HEK293 (cell line): Measurements from ENCODE around the gene BAHD1.

Source experiments
- CTCF ChIA-PET: fragments of 350-600 bp; formaldehyde crosslinking; extraction: SDS; loops from one replicate; lab custom pipeline; 2021; ENCODE audit warnings: antibody characterized with exemption; lab: Yijun Ruan, JAX
- POLR2A ChIA-PET: fragments of 300-600 bp; formaldehyde crosslinking; extraction: SDS; loops from one replicate; lab custom pipeline; 2020; ENCODE audit warnings: antibody characterized with exemption, inconsistent platforms; lab: Yijun Ruan, JAX
- H3K27ac ChIP-seq: fragments of 200-500 bp; sonication (Bioruptor generic); 2 replicates; pipeline ENCODE4 v1.5.1; 2014; ENCODE audit warnings: low read depth, low read length, control low read depth, inconsistent platforms; ENCODE audit errors: extremely low read depth
- H3K36me3 ChIP-seq, 2 experiments: fragments of 200-500 bp in 1 of 2; sonication (Bioruptor generic) in 1 of 2; 1 replicate in 1 of 2; 2 replicates in 1 of 2; pipeline ENCODE4 v1.5.1; 2014 to 2017; ENCODE audit warnings: inconsistent platforms in 2 of 2, low read length in 2 of 2; ENCODE audit not compliant: control insufficient read depth in 2 of 2, insufficient read depth in 1 of 2
- H3K4me1 ChIP-seq: fragments of 200-500 bp; sonication (Bioruptor generic); 2 replicates; pipeline ENCODE4 v1.5.1; 2014; ENCODE audit warnings: mild to moderate bottlenecking, low read length, inconsistent platforms; ENCODE audit not compliant: control insufficient read depth, insufficient read depth
- H3K4me3 ChIP-seq: 2 replicates; pipeline ENCODE4 v1.5.1; 2011; ENCODE audit warnings: low read depth, mild to moderate bottlenecking, control low read depth, low read length, moderate library complexity
- H3K9me3 ChIP-seq: fragments of 200-500 bp; sonication (Bioruptor generic); 2 replicates; pipeline ENCODE4 v1.5.1; 2014; ENCODE audit warnings: low read depth, low read length, inconsistent platforms; ENCODE audit not compliant: control insufficient read depth, insufficient read depth
- BCL11A ChIP-seq: fragments of 450-650 bp; formaldehyde crosslinking; IDR thresholded peaks from 2 replicates; pipeline ENCODE4 v1.5.1; 2016; ENCODE audit warnings: low read depth, missing biosample characterization, missing genetic modification characterization
- GLI4 ChIP-seq: fragments of 450-650 bp; formaldehyde crosslinking; IDR thresholded peaks from 2 replicates; pipeline ENCODE4 v1.5.1; 2016; ENCODE audit warnings: missing biosample characterization, missing genetic modification characterization
- GLIS1 ChIP-seq: fragments of 450-650 bp; formaldehyde crosslinking; IDR thresholded peaks from 2 replicates; pipeline ENCODE4 v1.5.1; 2016; ENCODE audit warnings: missing biosample characterization, missing genetic modification characterization
- GLIS2 ChIP-seq: fragments of 450-650 bp; formaldehyde crosslinking; IDR thresholded peaks from 2 replicates; pipeline ENCODE4 v1.5.1; 2016; ENCODE audit warnings: missing biosample characterization, missing genetic modification characterization
- IKZF3 ChIP-seq: fragments of 450-650 bp; IDR thresholded peaks from 2 replicates; pipeline ENCODE4 v1.5.0; 2018; ENCODE audit warnings: missing biosample characterization, mild to moderate bottlenecking, missing genetic modification characterization, moderate library complexity
- KLF9 ChIP-seq: fragments of 450-650 bp; formaldehyde crosslinking; IDR thresholded peaks from 2 replicates; pipeline ENCODE4 v1.5.1; 2016; ENCODE audit warnings: missing biosample characterization, missing genetic modification characterization, low read depth
- MEIS1 ChIP-seq: sonication (generic); formaldehyde crosslinking; IDR thresholded peaks from 2 replicates; pipeline ENCODE4 v1.8.1; 2022; ENCODE audit warnings: missing genetic modification reagents, mild to moderate bottlenecking, borderline replicate concordance
- OSR2 ChIP-seq: fragments of 450-650 bp; formaldehyde crosslinking; IDR thresholded peaks from 2 replicates; pipeline ENCODE4 v1.5.1; 2016; ENCODE audit warnings: missing biosample characterization, missing genetic modification characterization
- RBAK ChIP-seq: fragments of 450-650 bp; formaldehyde crosslinking; IDR thresholded peaks from 2 replicates; pipeline ENCODE4 v1.5.1; 2016; ENCODE audit warnings: missing biosample characterization, missing genetic modification characterization
- SP3 ChIP-seq: fragments of 450-650 bp; formaldehyde crosslinking; IDR thresholded peaks from 2 replicates; pipeline ENCODE4 v1.5.1; 2016; ENCODE audit warnings: missing biosample characterization, missing genetic modification characterization
- ZBTB10 ChIP-seq: fragments of 450-650 bp; formaldehyde crosslinking; IDR thresholded peaks from 2 replicates; pipeline ENCODE4 v1.5.1; 2016; ENCODE audit warnings: missing biosample characterization, missing genetic modification characterization
- ZBTB21 ChIP-seq: fragments of 450-650 bp; formaldehyde crosslinking; IDR thresholded peaks from 2 replicates; pipeline ENCODE4 v1.5.1; 2017; ENCODE audit warnings: missing biosample characterization, missing genetic modification characterization
- ZFP69B ChIP-seq: fragments of 450-650 bp; formaldehyde crosslinking; IDR thresholded peaks from 2 replicates; pipeline ENCODE4 v1.5.1; 2016; ENCODE audit warnings: missing biosample characterization, missing genetic modification characterization
- ZNF132 ChIP-seq: fragments of 450-650 bp; formaldehyde crosslinking; IDR thresholded peaks from 2 replicates; pipeline ENCODE4 v1.5.1; 2017; ENCODE audit warnings: missing biosample characterization, missing genetic modification characterization, borderline replicate concordance
- ZNF239 ChIP-seq: fragments of 450-650 bp; formaldehyde crosslinking; IDR thresholded peaks from 2 replicates; pipeline ENCODE4 v1.5.1; 2016; ENCODE audit warnings: missing biosample characterization, missing genetic modification characterization
- ZNF24 ChIP-seq: fragments of 450-650 bp; formaldehyde crosslinking; IDR thresholded peaks from 2 replicates; pipeline ENCODE4 v1.5.1; 2016; ENCODE audit warnings: missing biosample characterization, missing genetic modification characterization
- ZNF311 ChIP-seq: fragments of 450-650 bp; formaldehyde crosslinking; IDR thresholded peaks from 2 replicates; pipeline ENCODE4 v1.5.1; 2017; ENCODE audit warnings: missing biosample characterization, missing genetic modification characterization, borderline replicate concordance
- ZNF341 ChIP-seq: fragments of 450-650 bp; formaldehyde crosslinking; IDR thresholded peaks from 2 replicates; pipeline ENCODE4; 2016; ENCODE audit warnings: low read depth, missing biosample characterization, missing genetic modification characterization
- ZNF391 ChIP-seq: fragments of 450-650 bp; formaldehyde crosslinking; IDR thresholded peaks from 2 replicates; pipeline ENCODE4 v1.5.1; 2016; ENCODE audit warnings: low read depth, missing biosample characterization, missing genetic modification characterization, borderline replicate concordance
- ZNF398 ChIP-seq: fragments of 450-650 bp; formaldehyde crosslinking; IDR thresholded peaks from 2 replicates; pipeline ENCODE4 v1.5.1; 2017; ENCODE audit warnings: missing biosample characterization, missing genetic modification characterization
- ZNF433 ChIP-seq: fragments of 450-650 bp; formaldehyde crosslinking; IDR thresholded peaks from 2 replicates; pipeline ENCODE4 v1.5.1; 2016; ENCODE audit warnings: missing biosample characterization, missing genetic modification characterization, low read depth
- ZNF549 ChIP-seq: fragments of 450-650 bp; IDR thresholded peaks from 2 replicates; pipeline ENCODE4 v1.5.1; 2018; ENCODE audit warnings: missing biosample characterization, missing genetic modification characterization, mild to moderate bottlenecking, inconsistent platforms, moderate library complexity
- ZNF558 ChIP-seq: fragments of 450-650 bp; formaldehyde crosslinking; IDR thresholded peaks from 2 replicates; pipeline ENCODE4 v1.5.1; 2016; ENCODE audit warnings: missing biosample characterization, missing genetic modification characterization
- ZNF560 ChIP-seq: fragments of 450-650 bp; formaldehyde crosslinking; IDR thresholded peaks from 2 replicates; pipeline ENCODE4 v1.5.1; 2017; ENCODE audit warnings: missing biosample characterization, missing genetic modification characterization, borderline replicate concordance
- ZNF596 ChIP-seq: fragments of 450-650 bp; IDR thresholded peaks from 2 replicates; pipeline ENCODE4 v1.5.0; 2018; ENCODE audit warnings: missing biosample characterization, mild to moderate bottlenecking, missing genetic modification characterization, moderate library complexity
- ZNF600 ChIP-seq: fragments of 450-650 bp; formaldehyde crosslinking; IDR thresholded peaks from 2 replicates; pipeline ENCODE4 v1.5.1; 2016; ENCODE audit warnings: missing biosample characterization, missing genetic modification characterization
- ZNF677 ChIP-seq: fragments of 450-650 bp; IDR thresholded peaks from 2 replicates; pipeline ENCODE4 v1.5.0; 2018; ENCODE audit warnings: missing biosample characterization, mild to moderate bottlenecking, missing genetic modification characterization, moderate library complexity
- ZNF707 ChIP-seq: fragments of 450-650 bp; formaldehyde crosslinking; IDR thresholded peaks from 2 replicates; pipeline ENCODE4 v1.5.1; 2016; ENCODE audit warnings: missing biosample characterization, missing genetic modification characterization
- ZSCAN30 ChIP-seq: fragments of 450-650 bp; IDR thresholded peaks from 2 replicates; pipeline ENCODE4 v1.5.1; 2018; ENCODE audit warnings: missing biosample characterization, mild to moderate bottlenecking, missing genetic modification characterization, moderate library complexity
- TF ChIP-seq, protein P1 (sequence below): fragments of 450-650 bp; formaldehyde crosslinking; IDR thresholded peaks from 2 replicates; pipeline ENCODE4 v1.5.1; 2016; ENCODE audit warnings: missing biosample characterization, missing genetic modification characterization
- TF ChIP-seq, protein P2 (sequence below): fragments of 450-650 bp; formaldehyde crosslinking; IDR thresholded peaks from 2 replicates; pipeline ENCODE4 v1.5.1; 2016; ENCODE audit warnings: missing biosample characterization, missing genetic modification characterization

The BAHD1 gene

DNA sequence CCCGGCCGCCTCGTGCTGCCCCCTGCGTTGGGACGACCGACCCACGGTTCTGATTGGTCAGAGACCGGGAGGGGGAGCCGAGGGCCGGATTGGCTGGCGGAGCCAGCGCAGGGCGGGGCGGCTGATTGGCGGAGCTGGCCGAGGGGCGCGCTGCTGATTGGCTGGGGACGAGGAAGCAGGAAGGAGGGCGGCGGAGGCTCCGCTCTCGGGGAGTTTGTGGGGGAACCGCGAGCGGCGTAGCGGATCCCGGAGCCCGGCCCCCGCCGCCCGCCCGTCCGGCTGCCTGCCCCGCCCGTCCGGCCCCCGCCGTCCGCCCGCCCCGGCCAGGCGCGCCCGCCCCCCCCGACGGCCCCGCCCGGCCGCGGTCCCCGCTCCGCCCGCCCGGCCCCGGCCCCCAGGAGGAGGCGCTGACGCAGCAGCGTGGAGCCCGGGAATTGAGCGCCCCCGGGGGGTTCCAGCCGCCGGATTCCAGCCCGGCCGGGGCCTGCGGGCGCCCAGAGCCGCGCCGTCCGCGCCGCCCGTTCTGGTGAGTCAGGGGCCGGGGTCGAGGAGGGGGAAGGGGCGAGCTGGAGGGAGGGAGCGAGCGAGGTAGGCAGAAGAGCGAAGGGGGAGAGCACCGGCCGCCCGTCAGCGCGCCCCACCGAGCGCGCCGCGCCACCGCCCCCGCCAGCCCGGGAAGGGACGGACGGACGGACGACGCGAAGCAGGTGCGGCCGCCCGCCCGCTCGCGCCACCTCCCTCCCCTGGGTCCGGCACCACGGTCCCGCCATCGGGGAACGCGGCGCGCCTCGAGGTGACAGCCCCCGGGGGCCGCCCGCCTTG, at the start of gene BAHD1:
Gene BAHD1 (plus strand): TSS at position 211 of the 822 bp plus-strand sequence. CDS start 17,512 bp downstream, outside the sequence.
- CTCF ChIA-PET, result interaction anchor here (0.5 to 1.5 kb wide), 6 partner anchors 8 to 72 kb away, joined by 3 to 6 read pairs (median 4); no protein-coding TSS in a partner anchor
- POLR2A ChIA-PET, result interaction anchor here (0.5 to 2.2 kb wide), 8 partner anchors 10 to 457 kb away, joined by 3 to 12 read pairs (median 4); partner anchors contain the start of genes CHST14 and IVD
- peak within 1 kb of the TSS; percentile 61 for H3K4me3 ChIP-seq
- H3K9me3 ChIP-seq, result no peaks in the 10 kb centered on the region
- H3K4me1 ChIP-seq, result peaks cover 21% of the 10 kb centered on the region
- no peaks in the 10 kb centered on the region for H3K36me3 ChIP-seq
- peak within 1 kb of the TSS; percentile 73; the same call in 1 of the 2 replicates for H3K27ac ChIP-seq
- TF ChIP-seq MEIS1, result no peak
- no peak for TF ChIP-seq ZNF707
- no peak for TF ChIP-seq ZNF600 (tag by site-specific recombination)
- no peak for TF ChIP-seq BCL11A (tag by site-specific recombination)
- TF ChIP-seq, protein P1, sequence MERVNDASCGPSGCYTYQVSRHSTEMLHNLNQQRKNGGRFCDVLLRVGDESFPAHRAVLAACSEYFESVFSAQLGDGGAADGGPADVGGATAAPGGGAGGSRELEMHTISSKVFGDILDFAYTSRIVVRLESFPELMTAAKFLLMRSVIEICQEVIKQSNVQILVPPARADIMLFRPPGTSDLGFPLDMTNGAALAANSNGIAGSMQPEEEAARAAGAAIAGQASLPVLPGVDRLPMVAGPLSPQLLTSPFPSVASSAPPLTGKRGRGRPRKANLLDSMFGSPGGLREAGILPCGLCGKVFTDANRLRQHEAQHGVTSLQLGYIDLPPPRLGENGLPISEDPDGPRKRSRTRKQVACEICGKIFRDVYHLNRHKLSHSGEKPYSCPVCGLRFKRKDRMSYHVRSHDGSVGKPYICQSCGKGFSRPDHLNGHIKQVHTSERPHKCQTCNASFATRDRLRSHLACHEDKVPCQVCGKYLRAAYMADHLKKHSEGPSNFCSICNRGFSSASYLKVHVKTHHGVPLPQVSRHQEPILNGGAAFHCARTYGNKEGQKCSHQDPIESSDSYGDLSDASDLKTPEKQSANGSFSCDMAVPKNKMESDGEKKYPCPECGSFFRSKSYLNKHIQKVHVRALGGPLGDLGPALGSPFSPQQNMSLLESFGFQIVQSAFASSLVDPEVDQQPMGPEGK (tag by site-specific recombination), result no peak; the same call in 1 of the 2 replicates
- TF ChIP-seq GLI4 (tag by site-specific recombination), result no peak
- TF ChIP-seq ZNF677, result no peak
- no peak for TF ChIP-seq OSR2
- TF ChIP-seq ZNF558 (tag by site-specific recombination), result no peak
- no peak for TF ChIP-seq ZNF239 (tag by site-specific recombination)
- TF ChIP-seq ZBTB10 (tag by site-specific recombination), result no peak
- TF ChIP-seq IKZF3, result 0 out of 2 replicates have a peak, but pooled peaks have one; percentile 28
- no peak for TF ChIP-seq ZNF391 (tag by site-specific recombination)
- no peak for TF ChIP-seq KLF9 (tag by site-specific recombination)
- no peak for TF ChIP-seq ZNF596
- no peak for TF ChIP-seq RBAK (tag by site-specific recombination)
- TF ChIP-seq ZBTB21 (tag by site-specific recombination), result no peak
- TF ChIP-seq ZNF341, result peak; percentile 94
- TF ChIP-seq GLIS2 (tag by site-specific recombination), result peak; percentile 61
- peak; percentile 64 for TF ChIP-seq SP3
- TF ChIP-seq ZFP69B, result no peak
- TF ChIP-seq ZNF560, result no peak
- TF ChIP-seq GLIS1 (tag by site-specific recombination), result peak; percentile 64; the same call in 1 of the 2 replicates
- TF ChIP-seq ZSCAN30 (tag by site-specific recombination), result 0 out of 2 replicates have a peak, but pooled peaks have one; percentile 24
- TF ChIP-seq ZNF433, result no peak
- no peak for TF ChIP-seq ZNF24 (tag by site-specific recombination)
- TF ChIP-seq, protein P2, sequence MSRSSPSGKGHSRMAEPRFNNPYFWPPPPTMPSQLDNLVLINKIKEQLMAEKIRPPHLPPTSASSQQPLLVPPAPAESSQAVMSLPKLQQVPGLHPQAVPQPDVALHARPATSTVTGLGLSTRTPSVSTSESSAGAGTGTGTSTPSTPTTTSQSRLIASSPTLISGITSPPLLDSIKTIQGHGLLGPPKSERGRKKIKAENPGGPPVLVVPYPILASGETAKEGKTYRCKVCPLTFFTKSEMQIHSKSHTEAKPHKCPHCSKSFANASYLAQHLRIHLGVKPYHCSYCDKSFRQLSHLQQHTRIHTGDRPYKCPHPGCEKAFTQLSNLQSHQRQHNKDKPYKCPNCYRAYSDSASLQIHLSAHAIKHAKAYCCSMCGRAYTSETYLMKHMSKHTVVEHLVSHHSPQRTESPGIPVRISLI (tag by site-specific recombination), result no peak
- TF ChIP-seq ZNF398 (tag by site-specific recombination), result peak; percentile 39; the same call in 1 of the 2 replicates
- TF ChIP-seq ZNF311 (tag by site-specific recombination), result no peak
- TF ChIP-seq ZNF132, result no peak
- TF ChIP-seq ZNF549 (tag by site-specific recombination), result no peak
